AG04450 (cell line): ENCODE data around the gene DDOST. TPM values are rescaled to one million over a fixed set of nuclear protein-coding genes. Genes with fewer than 3 reads are reported as not detected.

Source experiments
- CTCF ChIA-PET: fragments of 300-600, 350-600 bp; formaldehyde crosslinking; extraction: SDS; loops from one replicate; lab custom pipeline; 2022; ENCODE audit warnings: antibody characterized with exemption, inconsistent platforms; lab: Charles Lee
- POLR2A ChIA-PET: fragments of 350-600 bp; formaldehyde crosslinking; extraction: SDS; loops from one replicate; lab custom pipeline; 2021; ENCODE audit warnings: antibody characterized with exemption, inconsistent platforms; lab: Yijun Ruan, JAX
- DNase-seq: peaks from one replicate; pipeline ENCODE4 v3.0.0-alpha.2; 2011; ENCODE audit warnings: low read depth, low spot score
- H3K27ac ChIP-seq: one replicate; pipeline ENCODE4 v1.5.1; 2012; ENCODE audit warnings: low read depth, low read length, control low read depth
- H3K27me3 ChIP-seq: one replicate; pipeline ENCODE4 v1.6.0; 2012; ENCODE audit warnings: low read length; ENCODE audit not compliant: control insufficient read depth, insufficient read depth
- H3K4me3 ChIP-seq: 2 replicates; pipeline ENCODE4 v1.5.1; 2011; ENCODE audit warnings: mild to moderate bottlenecking, low read depth, low read length, control low read depth
- H3K9me3 ChIP-seq: 2 replicates; pipeline ENCODE4 v1.5.1; 2012; ENCODE audit warnings: low read length; ENCODE audit not compliant: control insufficient read depth, insufficient read depth
- polyA plus RNA-seq: library from polyadenylated mRNA; depleted of rRNA; stranded (reverse); fragments of >200 nt; gene quantifications from 2 replicates; pipeline ENCODE4 v1.2.3, GENCODE V29; 2011
- TF ChIP-seq, protein P1 (sequence below): IDR thresholded peaks from 2 replicates; pipeline ENCODE4 v1.5.1; 2011; ENCODE audit warnings: low read depth, low read length, control low read depth, inconsistent platforms

DDOST gene
- polyA plus RNA-seq, 1 experiment, result 494 TPM

GRCh38 chr1:20696397-20697333 lies 35.5 kb upstream of the DDOST start:
- POLR2A ChIA-PET, result interaction anchor here (0.5 to 1.5 kb wide), 13 partner anchors 21 to 498 kb away, joined by 3 to 9 read pairs (median 4); partner anchors contain the start of genes DDOST, HP1BP3, KIF17 and SH2D5
- TF ChIP-seq, protein P1, sequence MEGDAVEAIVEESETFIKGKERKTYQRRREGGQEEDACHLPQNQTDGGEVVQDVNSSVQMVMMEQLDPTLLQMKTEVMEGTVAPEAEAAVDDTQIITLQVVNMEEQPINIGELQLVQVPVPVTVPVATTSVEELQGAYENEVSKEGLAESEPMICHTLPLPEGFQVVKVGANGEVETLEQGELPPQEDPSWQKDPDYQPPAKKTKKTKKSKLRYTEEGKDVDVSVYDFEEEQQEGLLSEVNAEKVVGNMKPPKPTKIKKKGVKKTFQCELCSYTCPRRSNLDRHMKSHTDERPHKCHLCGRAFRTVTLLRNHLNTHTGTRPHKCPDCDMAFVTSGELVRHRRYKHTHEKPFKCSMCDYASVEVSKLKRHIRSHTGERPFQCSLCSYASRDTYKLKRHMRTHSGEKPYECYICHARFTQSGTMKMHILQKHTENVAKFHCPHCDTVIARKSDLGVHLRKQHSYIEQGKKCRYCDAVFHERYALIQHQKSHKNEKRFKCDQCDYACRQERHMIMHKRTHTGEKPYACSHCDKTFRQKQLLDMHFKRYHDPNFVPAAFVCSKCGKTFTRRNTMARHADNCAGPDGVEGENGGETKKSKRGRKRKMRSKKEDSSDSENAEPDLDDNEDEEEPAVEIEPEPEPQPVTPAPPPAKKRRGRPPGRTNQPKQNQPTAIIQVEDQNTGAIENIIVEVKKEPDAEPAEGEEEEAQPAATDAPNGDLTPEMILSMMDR, result peak; percentile 81
- H3K4me3 ChIP-seq, result peak overlapping the region; percentile 65
- H3K27me3 ChIP-seq, result no peaks in the 10 kb centered on the region
- H3K27ac ChIP-seq, result peak overlapping the region; percentile 99
- H3K9me3 ChIP-seq, result peaks cover 4% of the 10 kb centered on the region; the same call in 1 of the 2 replicates
- CTCF ChIA-PET, result interaction anchor here (0.6 to 5.2 kb wide), 75 partner anchors 9 to 1334 kb away, joined by 3 to 94 read pairs (median 4); partner anchors contain the start of genes HP1BP3 and KIF17
- peak; percentile 90 for DNase-seq

- H3K4me3 ChIP-seq, result no peak overlapping the region
- TF ChIP-seq, protein P1, result no peak
- H3K9me3 ChIP-seq, result peaks cover 4% of the 10 kb centered on the region; the same call in 1 of the 2 replicates
- ChIA-PET CTCF (interaction anchor here (0.9 to 5.2 kb wide), 7 partner anchors 457 to 673 kb away, joined by 3 to 94 read pairs (median 4); no protein-coding TSS in a partner anchor), POLR2A (no interaction called here)
- no peak for DNase-seq
- H3K27me3 ChIP-seq, result no peaks in the 10 kb centered on the region
- no peak overlapping the region for H3K27ac ChIP-seq
Measured at GRCh38 chr1:20695515-20695914, 34.3 kb upstream of the DDOST start.

DNA sequence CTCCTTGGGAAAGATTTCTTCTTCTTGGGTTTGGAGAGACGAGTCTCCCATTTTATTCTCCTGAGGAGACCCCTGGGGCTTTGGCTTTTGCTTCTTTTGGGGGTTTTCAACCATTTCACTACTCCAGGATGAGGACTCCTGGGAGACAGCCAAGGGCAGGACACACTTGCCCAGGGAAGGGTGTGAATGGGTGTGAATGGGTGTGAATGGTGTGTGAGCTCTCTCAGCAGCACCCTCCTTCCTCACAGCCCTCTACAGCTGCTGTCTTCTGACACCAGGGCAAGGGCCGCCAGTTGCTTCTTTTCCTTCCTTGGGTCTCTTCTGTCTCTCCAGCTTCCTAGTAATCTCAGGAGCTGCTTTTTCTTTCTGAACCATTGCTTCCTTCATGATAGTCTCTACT lies 32.5 kb upstream of the DDOST start:
- ChIA-PET CTCF (interaction anchor here (0.9 kb wide), 1 partner anchor 501 kb away, joined by 3 read pairs; no protein-coding TSS in a partner anchor), POLR2A (no interaction called here)
- Histone ChIP-seq H3K27ac (no peak overlapping the region), H3K4me3 (no peak overlapping the region), H3K9me3 (peaks cover 4% of the 10 kb centered on the region; the same call in 1 of the 2 replicates), H3K27me3 (no peaks in the 10 kb centered on the region)
- DNase-seq, result no peak
- TF ChIP-seq, protein P1, result no peak

DNA sequence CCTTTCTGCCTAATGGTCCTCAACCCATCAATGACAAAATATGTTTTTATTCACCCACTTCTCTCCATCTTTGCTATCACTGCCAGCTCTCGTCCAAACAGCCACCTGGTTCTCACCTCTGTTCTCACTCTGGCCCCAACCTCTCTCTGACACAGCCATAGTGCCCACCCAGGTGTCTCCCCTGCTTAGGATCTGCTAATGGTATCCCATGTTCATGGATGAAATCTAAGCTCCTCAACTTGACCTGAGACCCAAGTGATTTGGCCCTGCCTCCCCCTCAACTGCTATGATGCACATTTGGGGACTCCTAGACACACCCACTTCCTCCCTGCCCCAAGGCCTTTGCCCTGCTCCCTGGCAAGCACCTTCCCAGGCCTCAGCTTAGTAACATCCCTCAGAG lies 30.7 kb upstream of the DDOST start:
- H3K4me3 ChIP-seq, result no peak overlapping the region
- ChIA-PET CTCF (interaction anchor here (1.2 to 1.9 kb wide), 2 partner anchors 503 to 540 kb away, joined by 3 to 5 read pairs; no protein-coding TSS in a partner anchor), POLR2A (no interaction called here)
- TF ChIP-seq, protein P1, result no peak
- DNase-seq, result no peak
- H3K27me3 ChIP-seq, result no peaks in the 10 kb centered on the region
- no peaks in the 10 kb centered on the region for H3K9me3 ChIP-seq
- no peak overlapping the region for H3K27ac ChIP-seq
